ENCODE results near the gene ZBTB25.

GRCh38 chr14:64488590-64489099, 15.0 kb downstream of the ZBTB25 start:
- TF ChIP-seq CTCF (conservative IDR thresholded peaks at IDR 0.05; ENCODE audit: low read depth, low read length): no peak
- no peak for TF ChIP-seq EZH2 (IDR thresholded peaks at IDR 0.05; ENCODE audit: low read length, unreplicated experiment)
- TF ChIP-seq EZH2phosphoT487 (IDR thresholded peaks at IDR 0.05; ENCODE audit: borderline replicate concordance, low read length): no peak
